Gastroesophageal sphincter (tissue), 4 donors: ENCODE data around the gene TXLNB. TPM values are rescaled to one million over a fixed set of nuclear protein-coding genes. Genes with fewer than 3 reads are reported as not detected.

Experiments used
- ATAC-seq: fragments of 150-250 bp; one replicate; pipeline ENCODE4 v1.9.1; 2016; ENCODE audit warnings: mild to moderate bottlenecking, moderate library complexity
- H3K27ac ChIP-seq, 4 donors: fragments of 200-600 bp; sonication (generic) in 3 of 4; 1 replicate in 3 of 4; 2 replicates in 1 of 4; pipeline ENCODE4 v1.5.1; 2016 to 2019
- H3K27me3 ChIP-seq: fragments of 200-600 bp; sonication (generic); one replicate; pipeline ENCODE4 v1.5.1; 2019
- H3K36me3 ChIP-seq, 2 donors: fragments of 200-600 bp; sonication (generic); one replicate each; pipeline ENCODE4 v1.5.1; 2019; ENCODE audit warnings: control low read depth in 1 of 2
- H3K4me1 ChIP-seq, 3 donors: fragments of 200-600 bp; sonication (generic); 1 replicate in 2 of 3; 2 replicates in 1 of 3; pipeline ENCODE4 v1.5.1; 2016 to 2019; ENCODE audit warnings: control low read depth in 2 of 3
- H3K4me3 ChIP-seq, 2 donors: fragments of 200-600 bp; sonication (generic); one replicate each; pipeline ENCODE4 v1.5.1; 2019; ENCODE audit warnings: mild to moderate bottlenecking in 1 of 2, moderate library complexity in 1 of 2
- H3K9me3 ChIP-seq, 3 donors: fragments of 200-600 bp; sonication (generic); one replicate each; pipeline ENCODE4 v1.5.1; 2017 to 2019; ENCODE audit warnings: control low read depth in 2 of 3
- EP300 ChIP-seq: sonication (generic); formaldehyde crosslinking; IDR thresholded peaks from one replicate; pipeline ENCODE4 v1.6.1; 2017; ENCODE audit warnings: antibody characterized with exemption, mild to moderate bottlenecking
- POLR2A ChIP-seq, 2 donors: fragments of 450-650 bp; IDR thresholded peaks; one replicate each; pipeline ENCODE4 v1.6.1; 2017; ENCODE audit warnings: antibody characterized with exemption in 2 of 2, mild to moderate bottlenecking in 2 of 2, moderate library complexity in 1 of 2
- POLR2AphosphoS5 ChIP-seq: sonication (generic); formaldehyde crosslinking; IDR thresholded peaks from one replicate; pipeline ENCODE4 v1.6.1; 2017; ENCODE audit warnings: antibody characterized with exemption
- WGBS, 2 donors: methylation state at CpG; one replicate each; pipeline ENCODE4 v1.1.5; 2018; ENCODE audit warnings: low coverage in 1 of 2; 5-methylcytosine and 5-hydroxymethylcytosine counted together
- total RNA-seq, 4 donors: library from RNA; depleted of rRNA; stranded (reverse); fragments of >200 nt; gene quantifications; one replicate each; pipeline ENCODE4 v1.1.0, GENCODE V29; 2016
- TF ChIP-seq, protein P1 (sequence below), 4 experiments: fragments of 200-600 bp in 2 of 4; fragments of 450-650 bp in 2 of 4; sonication (generic) in 1 of 4; IDR thresholded peaks; one replicate each; pipeline ENCODE4 v1.5.1; 2017 to 2019; ENCODE audit warnings: antibody characterized with exemption in 4 of 4, mild to moderate bottlenecking in 2 of 4, moderate library complexity in 2 of 4

TXLNB gene
- total RNA-seq, 4 donors from 2014 or later = 0.67 to 5.4 (median 2.6) TPM

- Histone ChIP-seq H3K27me3 (no peaks in the 10 kb centered on the region), H3K4me3 (no peak overlapping the region), H3K36me3 (no peaks in the 10 kb centered on the region), H3K9me3 (no peaks in the 10 kb centered on the region), H3K27ac (no peak overlapping the region), H3K4me1 (no peaks in the 10 kb centered on the region)
- no peak for TF ChIP-seq POLR2AphosphoS5
- TF ChIP-seq, protein P1, sequence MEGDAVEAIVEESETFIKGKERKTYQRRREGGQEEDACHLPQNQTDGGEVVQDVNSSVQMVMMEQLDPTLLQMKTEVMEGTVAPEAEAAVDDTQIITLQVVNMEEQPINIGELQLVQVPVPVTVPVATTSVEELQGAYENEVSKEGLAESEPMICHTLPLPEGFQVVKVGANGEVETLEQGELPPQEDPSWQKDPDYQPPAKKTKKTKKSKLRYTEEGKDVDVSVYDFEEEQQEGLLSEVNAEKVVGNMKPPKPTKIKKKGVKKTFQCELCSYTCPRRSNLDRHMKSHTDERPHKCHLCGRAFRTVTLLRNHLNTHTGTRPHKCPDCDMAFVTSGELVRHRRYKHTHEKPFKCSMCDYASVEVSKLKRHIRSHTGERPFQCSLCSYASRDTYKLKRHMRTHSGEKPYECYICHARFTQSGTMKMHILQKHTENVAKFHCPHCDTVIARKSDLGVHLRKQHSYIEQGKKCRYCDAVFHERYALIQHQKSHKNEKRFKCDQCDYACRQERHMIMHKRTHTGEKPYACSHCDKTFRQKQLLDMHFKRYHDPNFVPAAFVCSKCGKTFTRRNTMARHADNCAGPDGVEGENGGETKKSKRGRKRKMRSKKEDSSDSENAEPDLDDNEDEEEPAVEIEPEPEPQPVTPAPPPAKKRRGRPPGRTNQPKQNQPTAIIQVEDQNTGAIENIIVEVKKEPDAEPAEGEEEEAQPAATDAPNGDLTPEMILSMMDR (IDR thresholded peaks at IDR 0.05) = no peak
- TF ChIP-seq EP300 = no peak
- no peak for TF ChIP-seq POLR2A (IDR thresholded peaks at IDR 0.05)
- ATAC-seq = no peak
- 83 to 98% methylated on average over 2 to 3 of the region's 3 CpGs for WGBS, 2 donors
Measured at GRCh38 chr6:139329224-139329623, 37.4 kb upstream of the TXLNB start.

DNA sequence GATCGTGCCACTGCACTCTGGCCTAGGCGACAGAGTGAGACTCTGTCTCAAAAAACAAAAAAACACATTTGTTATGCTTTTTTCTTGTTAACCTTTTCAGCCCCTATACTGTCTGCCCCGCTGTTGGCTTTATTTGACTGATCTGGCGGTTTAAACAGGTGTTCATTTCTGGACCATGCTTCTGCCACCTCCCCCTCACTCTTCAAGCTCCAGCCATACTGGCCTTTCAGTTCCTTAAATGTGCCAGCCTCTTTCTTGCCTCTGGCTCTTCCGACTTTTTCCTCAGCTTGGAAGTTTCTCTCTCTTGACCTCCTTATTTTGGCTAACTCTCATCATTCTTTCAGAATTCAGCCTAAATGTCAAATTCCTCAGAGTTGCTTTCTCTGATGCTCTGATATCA, 35.2 kb upstream of the TXLNB start:
- Histone ChIP-seq H3K4me1 (no peaks in the 10 kb centered on the region), H3K9me3 (no peaks in the 10 kb centered on the region), H3K27me3 (no peaks in the 10 kb centered on the region), H3K27ac (no peak overlapping the region), H3K4me3 (no peak overlapping the region), H3K36me3 (no peaks in the 10 kb centered on the region)
- 88 to 89% methylated on average over 4 to 5 of the region's 5 CpGs for WGBS, 2 donors
- no peak for ATAC-seq
- TF ChIP-seq, protein P1 (IDR thresholded peaks at IDR 0.05) = no peak
- TF ChIP-seq POLR2A (IDR thresholded peaks at IDR 0.05) = no peak

DNA sequence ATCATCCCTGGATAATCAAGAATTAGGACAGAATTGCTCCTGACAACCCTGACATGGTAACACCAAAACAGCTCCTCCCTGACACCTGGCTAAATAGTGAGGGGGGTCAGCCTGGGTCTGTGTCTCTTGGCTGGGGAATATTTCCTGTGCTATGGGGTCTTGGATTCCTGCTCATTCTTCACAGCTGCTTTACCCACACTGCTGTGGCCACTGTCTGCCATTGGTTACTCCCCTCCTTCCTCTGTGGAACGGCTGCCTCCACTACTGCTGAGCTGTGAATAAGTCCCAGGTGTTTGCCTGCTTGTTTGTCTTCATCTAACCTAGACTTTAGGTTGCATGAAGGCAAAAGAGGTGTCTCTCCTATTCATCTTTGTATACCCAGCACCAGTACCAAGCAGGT, 33.9 kb upstream of the TXLNB start:
- peak overlapping the region in 1 of 4 donors; percentile 23 for H3K27ac ChIP-seq
- 73% methylated on average over 1 of the region's 1 CpG; no CpG with 5 or more reads in 1 of the 2 donors for WGBS, 2 donors
- ATAC-seq = no peak

DNA sequence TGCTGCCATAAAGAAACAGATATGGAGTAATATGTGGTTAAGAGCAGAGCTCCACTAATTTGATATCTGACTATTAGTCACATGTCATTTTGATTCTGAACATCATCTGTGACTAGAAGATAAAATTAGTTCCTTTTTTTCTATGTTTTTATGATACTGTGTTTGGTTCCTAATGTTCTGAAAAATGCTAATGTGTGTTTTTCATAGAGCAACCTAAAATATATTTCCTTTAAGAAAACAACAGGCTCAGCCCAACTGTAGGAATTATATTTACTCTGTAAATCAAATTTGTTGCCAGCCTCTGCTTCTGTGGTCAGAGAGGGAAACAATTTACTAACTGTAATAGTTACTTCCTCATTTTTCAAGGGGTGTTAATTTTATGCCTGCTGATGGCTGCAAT, 33.3 kb upstream of the TXLNB start:
- TF ChIP-seq, protein P1 (IDR thresholded peaks at IDR 0.05) = no peak
- no peak for TF ChIP-seq EP300
- TF ChIP-seq POLR2AphosphoS5 = no peak
- no peak for TF ChIP-seq POLR2A (IDR thresholded peaks at IDR 0.05)
- no peaks in the 10 kb centered on the region for H3K27me3 ChIP-seq
- no peaks in the 10 kb centered on the region for H3K4me1 ChIP-seq
- no peaks in the 10 kb centered on the region for H3K9me3 ChIP-seq
- peak overlapping the region in 1 of 4 donors; percentile 47 for H3K27ac ChIP-seq
- H3K36me3 ChIP-seq = no peaks in the 10 kb centered on the region
- H3K4me3 ChIP-seq = no peak overlapping the region
- no peak for ATAC-seq

More for the DNA sequence above, 33.9 kb upstream of the TXLNB start:
- Histone ChIP-seq H3K9me3 (no peaks in the 10 kb centered on the region), H3K4me3 (no peak overlapping the region), H3K4me1 (no peaks in the 10 kb centered on the region), H3K27me3 (no peaks in the 10 kb centered on the region), H3K36me3 (no peaks in the 10 kb centered on the region)
- no peak for TF ChIP-seq EP300
- TF ChIP-seq, protein P1 (IDR thresholded peaks at IDR 0.05) = no peak
- no peak for TF ChIP-seq POLR2A (IDR thresholded peaks at IDR 0.05)
- no peak for TF ChIP-seq POLR2AphosphoS5

DNA sequence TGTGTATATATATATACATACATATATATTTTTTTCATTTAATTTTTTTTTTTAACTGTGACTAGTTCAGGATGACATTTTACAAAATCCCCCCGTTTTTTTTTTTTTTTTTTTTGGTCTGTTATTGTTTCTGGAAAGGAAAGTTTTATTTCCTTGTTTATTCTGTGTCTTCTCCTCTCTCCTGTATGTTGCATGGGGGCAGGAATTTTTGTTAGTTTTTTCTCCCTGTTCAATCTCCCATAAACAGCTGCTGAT, 32.4 kb upstream of the TXLNB start:
- no peak overlapping the region for H3K4me3 ChIP-seq
- H3K36me3 ChIP-seq = no peaks in the 10 kb centered on the region
- ATAC-seq = no peak
- WGBS, 2 donors = 67% methylated on average over 1 of the region's 1 CpG; no CpG with 5 or more reads in 1 of the 2 donors
- no peaks in the 10 kb centered on the region for H3K4me1 ChIP-seq
- no peaks in the 10 kb centered on the region for H3K27me3 ChIP-seq
- H3K27ac ChIP-seq = peak overlapping the region in 2 of 4 donors; percentile 41 to 70
- H3K9me3 ChIP-seq = no peaks in the 10 kb centered on the region
- TF ChIP-seq POLR2A (IDR thresholded peaks at IDR 0.05) = no peak
- TF ChIP-seq POLR2AphosphoS5 = no peak
- no peak for TF ChIP-seq EP300
- TF ChIP-seq, protein P1 (IDR thresholded peaks at IDR 0.05) = no peak
